HCT116 (cell line): ENCODE results near the gene LMCD1.

Source experiments
- CEBPB ChIP-seq: IDR thresholded peaks from 2 replicates; pipeline ENCODE4 v1.6.1; 2012; ENCODE audit warnings: low read depth
- CTCF ChIP-seq, 3 experiments: fragments of 200-600 bp in 1 of 3; sonication (generic) in 1 of 3; IDR thresholded peaks in 2 of 3; conservative IDR thresholded peaks in 1 of 3; 2 replicates each; pipeline ENCODE4 v1.5.1; 2012 to 2017; ENCODE audit warnings: low read depth in 2 of 3, low read length in 2 of 3, antibody characterized with exemption in 1 of 3, borderline replicate concordance in 1 of 3, control low read depth in 1 of 3, mild to moderate bottlenecking in 1 of 3, mixed read lengths in 1 of 3, mixed run types in 1 of 3, moderate library complexity in 1 of 3; ENCODE audit not compliant: insufficient read depth in 1 of 3
- EZH2phosphoT487 ChIP-seq: fragments of 200-600 bp; IDR thresholded peaks from 2 replicates; pipeline ENCODE4 v1.6.1; 2018; ENCODE audit warnings: antibody characterized with exemption, borderline replicate concordance
- JUND ChIP-seq: IDR thresholded peaks from 2 replicates; pipeline ENCODE4 v1.6.1; 2012
- MAX ChIP-seq: IDR thresholded peaks from 2 replicates; pipeline ENCODE4 v1.6.1; 2012
- TF ChIP-seq, protein P1 (sequence below): IDR thresholded peaks from 2 replicates; pipeline ENCODE4 v1.6.1; 2012

DNA sequence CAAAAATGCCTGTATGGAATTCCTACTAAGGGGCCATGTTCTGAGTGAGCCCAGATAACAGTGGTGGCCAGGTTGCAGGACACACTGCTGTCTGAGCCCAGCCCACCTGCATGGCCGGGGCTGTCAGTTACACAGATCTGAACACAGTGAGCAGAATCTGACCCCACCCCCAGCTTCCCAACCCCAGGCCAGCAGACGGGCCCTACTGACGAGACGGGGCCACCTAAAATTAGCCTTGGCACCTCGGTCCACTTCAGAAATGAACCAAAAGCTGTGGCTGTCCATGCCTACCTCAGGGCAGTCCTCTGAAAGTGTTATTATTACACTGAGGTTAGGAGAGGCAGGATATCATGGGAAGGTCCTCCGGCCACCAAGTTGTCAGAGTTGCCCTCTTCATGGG, 51.8 kb downstream of the LMCD1 start:
- TF ChIP-seq CEBPB: no peak
- no peak for TF ChIP-seq EZH2phosphoT487
- TF ChIP-seq CTCF (IDR thresholded peaks at IDR 0.05 in 2 of 3, conservative IDR thresholded peaks at IDR 0.05 in 1 of 3; ENCODE audit: borderline replicate concordance in 1 of 3, insufficient read depth in 1 of 3, low read depth in 2 of 3, low read length in 2 of 3): no peak
- no peak for TF ChIP-seq MAX
- no peak for TF ChIP-seq JUND
- TF ChIP-seq, protein P1, sequence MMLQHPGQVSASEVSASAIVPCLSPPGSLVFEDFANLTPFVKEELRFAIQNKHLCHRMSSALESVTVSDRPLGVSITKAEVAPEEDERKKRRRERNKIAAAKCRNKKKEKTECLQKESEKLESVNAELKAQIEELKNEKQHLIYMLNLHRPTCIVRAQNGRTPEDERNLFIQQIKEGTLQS: no peak
